ENCODE results near the gene SCP2. TPM values are rescaled to one million over a fixed set of nuclear protein-coding genes. Genes with fewer than 3 reads are reported as not detected.

SCP2 gene
- total RNA-seq, 1 donor from 2014 or later, result 130 TPM

DNA sequence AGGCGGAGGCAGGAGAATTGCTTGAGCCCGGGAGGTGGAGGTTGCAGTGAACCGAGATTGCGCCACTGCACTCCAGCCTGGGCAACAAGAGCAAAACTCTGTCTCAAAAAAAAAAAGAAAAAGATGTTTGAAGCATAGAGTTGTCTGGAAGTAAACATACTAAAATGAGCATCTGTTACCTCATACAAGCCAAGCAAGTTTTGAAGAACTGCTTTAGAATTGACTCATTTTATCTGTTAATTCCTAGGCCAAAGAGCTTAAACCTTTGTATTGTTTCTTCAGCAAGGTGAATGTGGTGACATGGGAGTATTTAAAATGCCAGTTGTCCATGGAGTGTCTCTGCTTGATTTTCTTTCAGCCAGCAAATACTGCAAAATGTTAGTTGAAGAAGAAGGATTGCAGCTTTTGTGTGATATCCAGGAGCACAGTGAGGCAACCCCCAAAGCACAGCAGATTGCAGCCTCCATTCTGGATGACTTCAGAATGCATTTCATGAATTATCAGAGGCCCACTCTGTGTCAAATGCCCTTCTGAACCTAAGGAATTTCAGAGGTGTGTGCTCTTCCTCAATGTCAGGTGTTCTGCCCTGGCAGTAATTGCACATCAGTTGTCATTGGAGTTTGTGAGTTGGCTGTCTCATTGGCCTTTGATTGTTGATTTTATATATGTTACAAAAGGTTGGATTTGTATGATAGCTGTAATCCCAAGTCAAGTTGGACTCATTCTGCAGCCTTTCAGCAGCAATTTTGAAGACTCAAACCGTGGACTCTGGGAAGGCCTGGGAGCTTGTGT is 34.5 kb upstream of the SCP2 start:
- Histone ChIP-seq H3K4me3 (no peak overlapping the region), H3K27ac (replicated peaks) (no peak overlapping the region), H3K36me3 (peaks cover 20% of the 10 kb centered on the region), H3K4me1 (no peaks in the 10 kb centered on the region), H3K27me3 (ENCODE audit: low read depth) (no peaks in the 10 kb centered on the region), H3K9me3 (replicated peaks) (no peaks in the 10 kb centered on the region)
- intact Hi-C loops (cut with micrococcal nuclease), result no loop called here
- DNase-seq, result no peak
- TF ChIP-seq CTCF (IDR thresholded peaks at IDR 0.05; ENCODE audit: borderline replicate concordance), result no peak

GRCh38 chr1:52899445-52899894 is 27.6 kb upstream of the SCP2 start:
- no peak overlapping the region for H3K27ac ChIP-seq (replicated peaks)
- no peaks in the 10 kb centered on the region for H3K9me3 ChIP-seq (replicated peaks)
- H3K36me3 ChIP-seq, result peaks cover 20% of the 10 kb centered on the region
- intact Hi-C loops (cut with micrococcal nuclease), result no loop called here
- no peak overlapping the region for H3K4me3 ChIP-seq
- H3K27me3 ChIP-seq (ENCODE audit: low read depth), result no peaks in the 10 kb centered on the region
- DNase-seq, result no peak
- no peak for TF ChIP-seq CTCF (IDR thresholded peaks at IDR 0.05; ENCODE audit: borderline replicate concordance)
- peaks cover 5% of the 10 kb centered on the region for H3K4me1 ChIP-seq

GRCh38 chr1:52900402-52900801 is 26.7 kb upstream of the SCP2 start:
- Histone ChIP-seq H3K4me3 (no peak overlapping the region), H3K27ac (replicated peaks) (no peak overlapping the region), H3K27me3 (ENCODE audit: low read depth) (no peaks in the 10 kb centered on the region), H3K9me3 (replicated peaks) (no peaks in the 10 kb centered on the region), H3K4me1 (peaks cover 13% of the 10 kb centered on the region), H3K36me3 (peaks cover 14% of the 10 kb centered on the region)
- TF ChIP-seq CTCF (IDR thresholded peaks at IDR 0.05; ENCODE audit: borderline replicate concordance), result no peak
- intact Hi-C loops (cut with micrococcal nuclease), result no loop called here
- DNase-seq, result no peak

DNA sequence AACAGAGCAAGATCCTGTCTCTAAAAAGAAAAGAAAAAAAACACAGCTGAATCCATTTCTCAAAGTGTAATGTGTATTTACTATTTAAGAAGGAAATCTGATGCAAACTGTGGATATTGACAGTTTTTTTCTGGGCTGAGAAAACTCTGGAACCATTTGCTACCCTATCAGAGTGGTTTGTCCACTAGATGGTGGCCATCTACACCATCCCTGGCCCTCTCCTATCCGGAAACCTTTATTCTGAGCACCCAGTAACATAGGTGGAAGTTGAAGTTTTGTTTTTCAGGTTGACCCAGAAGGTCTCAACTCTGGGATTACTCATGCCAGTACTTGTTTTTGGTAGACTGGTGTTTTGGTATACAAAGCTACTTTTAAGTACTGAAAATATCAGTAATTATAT is 25.7 kb upstream of the SCP2 start:
- Histone ChIP-seq H3K9me3 (replicated peaks) (no peaks in the 10 kb centered on the region), H3K27me3 (ENCODE audit: low read depth) (no peaks in the 10 kb centered on the region), H3K4me3 (no peak overlapping the region), H3K4me1 (peaks cover 22% of the 10 kb centered on the region), H3K27ac (replicated peaks) (no peak overlapping the region), H3K36me3 (peaks cover 7% of the 10 kb centered on the region)
- intact Hi-C loops (cut with micrococcal nuclease), result no loop called here
- TF ChIP-seq CTCF (IDR thresholded peaks at IDR 0.05; ENCODE audit: borderline replicate concordance), result peak; percentile 25
- DNase-seq, result no peak

DNA sequence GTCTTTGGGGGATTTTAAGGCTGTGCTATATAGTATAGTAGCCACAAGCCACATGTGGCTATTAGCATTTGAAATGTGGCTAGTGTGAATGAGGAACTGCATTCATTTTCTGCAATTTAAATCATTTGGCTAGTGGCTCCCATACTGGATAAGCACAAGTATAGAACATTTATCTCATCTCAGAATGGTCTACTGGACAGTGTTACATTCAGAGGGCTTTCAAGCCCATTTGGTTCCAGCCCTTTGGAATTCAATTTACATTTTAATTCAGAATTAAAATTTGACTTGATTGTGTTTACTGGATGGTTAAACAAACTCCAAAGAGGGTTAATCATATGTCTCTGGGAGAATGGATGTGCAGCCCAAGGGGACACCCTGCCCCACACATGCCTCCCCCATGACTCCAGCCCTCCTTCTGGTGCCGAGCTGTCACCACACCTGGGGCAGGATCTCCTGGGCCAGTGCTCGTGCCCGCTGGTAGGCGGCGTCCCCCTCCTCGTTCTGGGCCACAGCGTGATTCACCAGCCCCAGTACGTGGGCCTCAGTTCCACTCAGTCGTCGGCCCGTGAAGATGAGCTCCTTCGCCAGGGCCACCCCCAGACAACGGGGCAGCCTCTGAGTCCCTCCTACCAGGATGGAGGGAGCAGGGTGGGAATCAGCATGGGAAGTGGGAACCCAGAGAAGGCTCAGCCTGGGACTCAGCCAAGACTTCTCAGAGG is 22.7 kb upstream of the SCP2 start:
- Histone ChIP-seq H3K9me3 (replicated peaks) (no peaks in the 10 kb centered on the region), H3K27ac (replicated peaks) (peak overlapping the region; percentile 90), H3K27me3 (ENCODE audit: low read depth) (no peaks in the 10 kb centered on the region), H3K4me1 (peaks cover 33% of the 10 kb centered on the region), H3K4me3 (no peak overlapping the region), H3K36me3 (no peaks in the 10 kb centered on the region)
- DNase-seq, result no peak
- intact Hi-C loops (cut with micrococcal nuclease), result no loop called here
- TF ChIP-seq CTCF (IDR thresholded peaks at IDR 0.05; ENCODE audit: borderline replicate concordance), result no peak
